Sigmoid colon (tissue), 7 donors: ENCODE measurements around the gene SMC3. TPM values are rescaled to one million over a fixed set of nuclear protein-coding genes. Genes with fewer than 3 reads are reported as not detected.

Source experiments
- DNase-seq: peaks from one replicate; pipeline ENCODE4 v3.0.0-alpha.2; 2019
- H3K27ac ChIP-seq, 4 donors: fragments of 200-600 bp; sonication (generic); one replicate each; pipeline ENCODE4 v1.5.1; 2016 to 2019; ENCODE audit warnings: mild to moderate bottlenecking in 1 of 4
- H3K27me3 ChIP-seq, 3 donors: fragments of 200-600 bp; sonication (generic); one replicate each; pipeline ENCODE4 v1.5.1; 2019; ENCODE audit warnings: mild to moderate bottlenecking in 1 of 3
- H3K36me3 ChIP-seq, 4 donors: fragments of 200-600 bp; sonication (generic); one replicate each; pipeline ENCODE4 v1.5.1; 2016 to 2019
- H3K4me1 ChIP-seq, 4 donors: fragments of 200-600 bp; sonication (generic); one replicate each; pipeline ENCODE4 v1.5.1; 2017 to 2019
- H3K4me3 ChIP-seq, 4 donors: fragments of 200-600 bp; sonication (generic); one replicate each; pipeline ENCODE4 v1.5.1; 2017 to 2019; ENCODE audit warnings: mild to moderate bottlenecking in 2 of 4, moderate library complexity in 1 of 4
- H3K9me3 ChIP-seq, 4 donors: fragments of 200-600 bp in 3 of 4; sonication (generic) in 3 of 4; one replicate each; pipeline versions ENCODE4 v1.5.1 to v1.6.1; 2013 to 2019
- CTCF ChIP-seq, 4 experiments: fragments of 450-650 bp in 3 of 4; fragments of 200-600 bp in 1 of 4; IDR thresholded peaks; one replicate each; pipeline ENCODE4 v1.5.1; 2016 to 2019; ENCODE audit warnings: antibody characterized with exemption in 4 of 4, mild to moderate bottlenecking in 3 of 4, moderate library complexity in 2 of 4
- EP300 ChIP-seq, 4 donors: sonication (generic); formaldehyde crosslinking; IDR thresholded peaks; one replicate each; pipeline ENCODE4 v1.6.1; 2017; ENCODE audit warnings: antibody characterized with exemption in 4 of 4
- POLR2A ChIP-seq, 2 donors: fragments of 450-650 bp; IDR thresholded peaks; one replicate each; pipeline ENCODE4 v1.6.1; 2016; ENCODE audit warnings: antibody characterized with exemption in 2 of 2, mild to moderate bottlenecking in 2 of 2, moderate library complexity in 2 of 2
- POLR2AphosphoS5 ChIP-seq, 4 donors: sonication (generic); formaldehyde crosslinking; IDR thresholded peaks; one replicate each; pipeline ENCODE4 v1.6.1; 2017; ENCODE audit warnings: antibody characterized with exemption in 4 of 4
- WGBS, 2 donors: extraction: QIAGEN DNeasy Blood & Tissue Kit; methylation state at CpG; one replicate each; pipeline ENCODE4 v1.1.7; 2013; 5-methylcytosine and 5-hydroxymethylcytosine counted together
- intact Hi-C: fragments of 100-400 bp; cut with DNase I; formaldehyde crosslinking; loops from one replicate; pipeline ENCODE4 v1.15.1; 2023
- polyA plus RNA-seq, 3 donors: library from polyadenylated mRNA; stranded (reverse); fragments of 200-250 nt; gene quantifications; one replicate each; pipeline ENCODE4 v1.2.3, GENCODE V29; 2013
- total RNA-seq, 4 donors: library from RNA; depleted of rRNA; stranded (reverse); fragments of >200 nt; gene quantifications; one replicate each; pipeline ENCODE4 v1.1.0, GENCODE V29; 2016
- donor health status: healthy with polysubstance abuse.
- donor health status: Bipolar disorder and iron deficiency.
- donor health status: healthy.

SMC3 gene
- total and polyA plus RNA-seq, 7 donors: 12.6 to 43.5 (median 27.2) TPM

DNA sequence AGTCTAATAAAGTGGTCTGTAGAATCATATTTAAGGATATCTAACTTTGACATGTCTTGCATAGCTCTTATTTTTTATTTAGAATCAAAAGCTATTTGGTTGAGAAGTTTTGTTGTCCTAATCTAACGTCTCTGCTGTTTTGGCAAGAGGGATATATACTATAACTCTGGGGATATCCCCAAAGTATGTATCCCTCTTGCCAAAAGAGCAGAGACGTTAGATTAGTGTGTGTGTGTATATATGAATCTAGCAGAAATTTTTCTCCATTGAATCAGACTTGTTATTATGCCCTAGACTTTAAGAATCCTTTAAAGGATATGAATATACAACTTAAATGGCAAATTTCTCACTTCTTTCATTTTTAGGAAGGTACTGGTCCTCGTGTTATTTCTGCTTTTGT is 9.6 kb downstream of the SMC3 start:
- Histone ChIP-seq H3K36me3 (peaks cover 20 to 60% (median 36%) of the 10 kb centered on the region in 4 donors), H3K27ac (no peak overlapping the region), H3K27me3 (no peaks in the 10 kb centered on the region), H3K4me3 (no peak overlapping the region), H3K4me1 (peaks cover 0 to 39% (median 18%) of the 10 kb centered on the region in 4 donors), H3K9me3 (no peaks in the 10 kb centered on the region)
- intact Hi-C loops: no loop called here
- no peak for DNase-seq
- 81 to 84% methylated on average over 3 of the region's 3 CpGs for WGBS, 2 donors
- TF ChIP-seq CTCF (IDR thresholded peaks at IDR 0.05): no peak
- no peak for TF ChIP-seq EP300 (IDR thresholded peaks at IDR 0.05)
- no peak for TF ChIP-seq POLR2AphosphoS5 (IDR thresholded peaks at IDR 0.05)
- TF ChIP-seq POLR2A (IDR thresholded peaks at IDR 0.05): no peak

- Histone ChIP-seq H3K36me3 (peaks cover 30 to 100% (median 54%) of the 10 kb centered on the region in 4 donors), H3K9me3 (no peaks in the 10 kb centered on the region), H3K27ac (no peak overlapping the region), H3K27me3 (no peaks in the 10 kb centered on the region), H3K4me3 (no peak overlapping the region), H3K4me1 (no peaks in the 10 kb centered on the region)
- intact Hi-C loops: no loop called here
- no peak for TF ChIP-seq POLR2A (IDR thresholded peaks at IDR 0.05)
- no peak for TF ChIP-seq POLR2AphosphoS5 (IDR thresholded peaks at IDR 0.05)
- TF ChIP-seq EP300 (IDR thresholded peaks at IDR 0.05): no peak
- no peak for TF ChIP-seq CTCF (IDR thresholded peaks at IDR 0.05)
- DNase-seq: no peak
- WGBS, 2 donors: 89 to 97% methylated on average over 3 of the region's 3 CpGs
Measured at GRCh38 chr10:110584006-110584405, 16.5 kb downstream of the SMC3 start.

DNA sequence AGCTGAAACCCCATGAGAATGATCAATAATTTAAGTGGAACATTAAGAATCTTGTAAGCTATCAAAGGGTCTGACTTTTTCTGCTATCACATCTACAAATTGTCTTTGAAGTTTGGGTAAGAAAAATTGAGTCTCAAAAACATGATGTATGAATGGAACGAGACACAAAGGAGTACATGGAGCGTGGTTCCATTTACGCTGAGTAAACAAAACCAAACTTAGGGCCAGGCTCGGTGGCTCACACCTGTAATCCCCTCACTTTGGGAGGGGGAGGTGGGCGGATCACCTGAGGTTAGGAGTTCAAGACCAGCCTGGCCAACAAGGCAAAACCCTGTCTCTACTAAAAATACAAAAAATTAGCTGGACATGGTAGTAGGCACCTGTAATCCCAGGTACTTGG is 24.3 kb downstream of the SMC3 start:
- intact Hi-C loops: no loop called here

GRCh38 chr10:110597476-110597875 is 30.0 kb downstream of the SMC3 start:
- peaks cover 0 to 3% (median 0%) of the 10 kb centered on the region in 4 donors for H3K4me1 ChIP-seq
- no peak overlapping the region for H3K4me3 ChIP-seq
- no peak overlapping the region for H3K27ac ChIP-seq
- peaks cover 0 to 87% (median 29%) of the 10 kb centered on the region in 4 donors for H3K36me3 ChIP-seq
- TF ChIP-seq EP300 (IDR thresholded peaks at IDR 0.05) (no peak), POLR2AphosphoS5 (IDR thresholded peaks at IDR 0.05) (no peak), POLR2A (IDR thresholded peaks at IDR 0.05) (no peak), CTCF (IDR thresholded peaks at IDR 0.05) (no peak)
- no peaks in the 10 kb centered on the region for H3K9me3 ChIP-seq
- DNase-seq: no peak
- WGBS, 2 donors: 93% methylated on average over 2 of the region's 2 CpGs
- intact Hi-C loops: no loop called here
- H3K27me3 ChIP-seq: no peaks in the 10 kb centered on the region

More for the DNA sequence above, 24.3 kb downstream of the SMC3 start:
- Histone ChIP-seq H3K9me3 (no peaks in the 10 kb centered on the region), H3K27ac (no peak overlapping the region), H3K4me3 (no peak overlapping the region), H3K27me3 (no peaks in the 10 kb centered on the region), H3K36me3 (peaks cover 17 to 91% (median 38%) of the 10 kb centered on the region in 4 donors), H3K4me1 (no peaks in the 10 kb centered on the region)
- no peak for DNase-seq
- WGBS, 2 donors: 87 to 93% methylated on average over 5 of the region's 5 CpGs
- TF ChIP-seq CTCF (IDR thresholded peaks at IDR 0.05): no peak
- TF ChIP-seq POLR2A (IDR thresholded peaks at IDR 0.05): no peak
- no peak for TF ChIP-seq POLR2AphosphoS5 (IDR thresholded peaks at IDR 0.05)
- TF ChIP-seq EP300 (IDR thresholded peaks at IDR 0.05): no peak

DNA sequence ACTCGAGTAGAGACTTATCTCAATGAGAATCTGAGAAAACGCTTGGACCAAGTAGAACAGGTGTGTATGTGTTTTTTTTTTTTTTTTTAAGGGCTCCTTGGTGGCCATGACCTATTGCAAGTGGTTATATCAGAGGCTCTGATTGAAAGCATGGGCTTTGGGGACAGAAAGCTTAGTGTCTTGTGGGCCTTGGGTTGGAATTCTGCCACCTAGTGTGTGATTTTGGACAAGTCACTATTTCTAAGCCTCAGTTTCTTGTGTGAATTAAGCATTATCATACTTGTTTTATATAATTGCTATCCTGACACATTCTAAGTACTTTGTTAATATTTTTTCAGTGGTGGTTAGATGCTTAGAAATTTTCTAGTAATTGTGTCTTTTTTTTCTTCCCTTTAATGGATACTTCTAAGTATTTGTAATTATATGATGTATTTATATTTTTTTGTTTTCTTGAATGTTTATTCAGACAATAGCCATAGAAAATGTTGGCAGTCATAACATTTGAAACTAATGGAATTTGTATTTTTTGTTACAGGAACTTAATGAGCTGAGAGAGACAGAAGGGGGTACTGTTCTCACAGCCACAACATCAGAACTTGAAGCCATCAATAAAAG is 33.1 kb downstream of the SMC3 start:
- Histone ChIP-seq H3K9me3 (no peaks in the 10 kb centered on the region), H3K27ac (no peak overlapping the region), H3K4me3 (no peak overlapping the region), H3K27me3 (no peaks in the 10 kb centered on the region), H3K4me1 (peaks cover 0 to 3% (median 0%) of the 10 kb centered on the region in 4 donors), H3K36me3 (peaks cover 6 to 96% (median 33%) of the 10 kb centered on the region in 4 donors)
- intact Hi-C loops: no loop called here
- 59 to 81% methylated on average over 2 of the region's 2 CpGs for WGBS, 2 donors
- TF ChIP-seq CTCF (IDR thresholded peaks at IDR 0.05) (peak in 1 of 4 experiments; percentile 11), POLR2A (IDR thresholded peaks at IDR 0.05) (no peak)
- no peak for DNase-seq
